Karpas-422 (cell line): Measurements from ENCODE around the gene MEN1. TPM values are rescaled to one million over a fixed set of nuclear protein-coding genes. Genes with fewer than 3 reads are reported as not detected.

Experiments used
- DNase-seq: peaks from one replicate; pipeline ENCODE4 v3.0.0-alpha.2; 2015
- H2AFZ ChIP-seq: fragments of 200-600 bp; sonication (generic); 2 replicates; pipeline ENCODE4 v1.6.1; 2014; ENCODE audit warnings: antibody characterized with exemption, low read length, mixed read lengths
- H3K27ac ChIP-seq: fragments of 200-600 bp; sonication (generic); 2 replicates; pipeline ENCODE4 v1.5.1; 2014; ENCODE audit warnings: mild to moderate bottlenecking, low read length, moderate library complexity
- H3K27me3 ChIP-seq: fragments of 200-600 bp; sonication (generic); 2 replicates; pipeline ENCODE4 v1.6.1; 2014; ENCODE audit warnings: low read length, mixed read lengths
- H3K36me3 ChIP-seq: fragments of 200-600 bp; sonication (generic); 2 replicates; pipeline ENCODE4 v1.6.1; 2014; ENCODE audit warnings: low read length, mixed read lengths; ENCODE audit not compliant: insufficient read depth
- H3K4me1 ChIP-seq: fragments of 200-600 bp; sonication (generic); 2 replicates; pipeline ENCODE4 v1.6.1; 2014; ENCODE audit warnings: mild to moderate bottlenecking, low read length, mixed read lengths
- H3K4me2 ChIP-seq: fragments of 200-600 bp; sonication (generic); 2 replicates; pipeline ENCODE4 v1.6.1; 2014; ENCODE audit warnings: low read length, low read depth, mild to moderate bottlenecking; ENCODE audit not compliant: poor library complexity, severe bottlenecking
- H3K4me3 ChIP-seq: fragments of 200-600 bp; sonication (generic); 2 replicates; pipeline ENCODE4 v1.5.1; 2014; ENCODE audit warnings: mild to moderate bottlenecking, antibody characterized with exemption, low read length, mixed read lengths
- H3K79me2 ChIP-seq: fragments of 200-600 bp; sonication (generic); 2 replicates; pipeline ENCODE4 v1.6.1; 2014; ENCODE audit warnings: mild to moderate bottlenecking, low read length, mixed read lengths
- H3K9ac ChIP-seq: fragments of 200-600 bp; sonication (generic); 2 replicates; pipeline ENCODE4 v1.6.0; 2014; ENCODE audit warnings: low read length
- H3K9me2 ChIP-seq: fragments of 200-600 bp; sonication (generic), shearing (Covaris generic); replicated peaks from 2 replicates; pipeline ENCODE4 v1.6.0; 2014; ENCODE audit warnings: mild to moderate bottlenecking, low read length, moderate library complexity; ENCODE audit not compliant: insufficient read depth
- H3K9me3 ChIP-seq: fragments of 300-700, 200-600 bp; sonication (generic); 2 replicates; pipeline ENCODE4 v1.6.1; 2014; ENCODE audit warnings: low read length, mixed read lengths
- H4K20me1 ChIP-seq: fragments of 200-600 bp; sonication (generic); 2 replicates; pipeline ENCODE4 v1.6.1; 2014; ENCODE audit warnings: mild to moderate bottlenecking, antibody characterized with exemption, low read length, low read depth; ENCODE audit not compliant: insufficient read depth
- total RNA-seq: library from RNA; depleted of rRNA; stranded (reverse); fragments of >200 nt; shearing (Covaris generic); gene quantifications from 2 replicates; pipeline ENCODE4 v1.2.3, GENCODE V29; 2014; ENCODE audit warnings: low replicate concordance

Gene MEN1
- total RNA-seq, 1 experiment from 2014 or later = 28.3 TPM

GRCh38 chr11:64842851-64843685 lies 32.7 kb upstream of the MEN1 start:
- Histone ChIP-seq H3K36me3 (no peaks in the 10 kb centered on the region), H3K4me3 (no peak overlapping the region), H3K27ac (no peak overlapping the region), H3K4me1 (peaks cover 22% of the 10 kb centered on the region), H3K9me2 (no peaks in the 10 kb centered on the region), H3K79me2 (no peaks in the 10 kb centered on the region), H3K4me2 (no peak overlapping the region), H3K27me3 (no peaks in the 10 kb centered on the region), H3K9ac (no peak overlapping the region), H4K20me1 (no peaks in the 10 kb centered on the region), H3K9me3 (no peaks in the 10 kb centered on the region), H2AFZ (no peak overlapping the region)
- no peak for DNase-seq

- no peak for DNase-seq
- Histone ChIP-seq H3K9ac (no peak overlapping the region), H3K9me3 (no peaks in the 10 kb centered on the region), H3K4me3 (no peak overlapping the region), H3K27ac (no peak overlapping the region), H4K20me1 (no peaks in the 10 kb centered on the region), H3K4me2 (no peak overlapping the region), H3K4me1 (peaks cover 15% of the 10 kb centered on the region), H3K36me3 (no peaks in the 10 kb centered on the region), H3K27me3 (no peaks in the 10 kb centered on the region), H3K79me2 (no peaks in the 10 kb centered on the region), H2AFZ (no peak overlapping the region), H3K9me2 (no peaks in the 10 kb centered on the region)
These were observed 32.0 kb upstream of the MEN1 start for GRCh38 chr11:64842366-64842759.

- no peaks in the 10 kb centered on the region for H4K20me1 ChIP-seq
- no peak overlapping the region for H3K4me2 ChIP-seq
- no peak overlapping the region for H3K9ac ChIP-seq
These were observed 31.4 kb upstream of the MEN1 start for GRCh38 chr11:64841592-64842365.

GRCh38 chr11:64839887-64840782 lies 29.8 kb upstream of the MEN1 start:
- Histone ChIP-seq H3K36me3 (no peaks in the 10 kb centered on the region), H3K4me3 (no peak overlapping the region), H3K9me3 (no peaks in the 10 kb centered on the region), H3K79me2 (no peaks in the 10 kb centered on the region), H3K9me2 (no peaks in the 10 kb centered on the region), H2AFZ (no peak overlapping the region), H4K20me1 (no peaks in the 10 kb centered on the region), H3K4me2 (no peak overlapping the region), H3K9ac (no peak overlapping the region), H3K4me1 (peaks cover 12% of the 10 kb centered on the region), H3K27ac (no peak overlapping the region), H3K27me3 (no peaks in the 10 kb centered on the region)
- DNase-seq = no peak

More at GRCh38 chr11:64841592-64842365, 31.4 kb upstream of the MEN1 start:
- Histone ChIP-seq H3K4me3 (no peak overlapping the region), H3K9me3 (no peaks in the 10 kb centered on the region), H3K36me3 (no peaks in the 10 kb centered on the region), H3K79me2 (no peaks in the 10 kb centered on the region), H3K9me2 (no peaks in the 10 kb centered on the region), H3K27me3 (no peaks in the 10 kb centered on the region), H3K27ac (no peak overlapping the region), H2AFZ (no peak overlapping the region), H3K4me1 (peaks cover 12% of the 10 kb centered on the region)
- DNase-seq = no peak

- no peak overlapping the region for H3K27ac ChIP-seq
- H2AFZ ChIP-seq = no peak overlapping the region
- H3K36me3 ChIP-seq = no peaks in the 10 kb centered on the region
- no peak overlapping the region for H3K9ac ChIP-seq
- H3K27me3 ChIP-seq = no peaks in the 10 kb centered on the region
- no peaks in the 10 kb centered on the region for H3K9me3 ChIP-seq
- peaks cover 5% of the 10 kb centered on the region for H3K4me1 ChIP-seq
- H3K79me2 ChIP-seq = no peaks in the 10 kb centered on the region
- no peak for DNase-seq
- no peaks in the 10 kb centered on the region for H3K9me2 ChIP-seq
- H3K4me3 ChIP-seq = no peak overlapping the region
- no peak overlapping the region for H3K4me2 ChIP-seq
- H4K20me1 ChIP-seq = no peaks in the 10 kb centered on the region
These were observed 29.0 kb upstream of the MEN1 start for GRCh38 chr11:64839335-64839734.

- no peaks in the 10 kb centered on the region for H3K27me3 ChIP-seq
- H3K9me2 ChIP-seq = no peaks in the 10 kb centered on the region
- DNase-seq = no peak
- no peaks in the 10 kb centered on the region for H3K79me2 ChIP-seq
- no peaks in the 10 kb centered on the region for H3K36me3 ChIP-seq
- H3K4me3 ChIP-seq = no peak overlapping the region
- no peak overlapping the region for H3K9ac ChIP-seq
- no peaks in the 10 kb centered on the region for H4K20me1 ChIP-seq
- H2AFZ ChIP-seq = no peak overlapping the region
- no peak overlapping the region for H3K4me2 ChIP-seq
- no peaks in the 10 kb centered on the region; the same call in 1 of the 2 replicates for H3K4me1 ChIP-seq
- no peaks in the 10 kb centered on the region for H3K9me3 ChIP-seq
- no peak overlapping the region for H3K27ac ChIP-seq
These were observed 28.4 kb upstream of the MEN1 start for GRCh38 chr11:64838600-64839334.

GRCh38 chr11:64837887-64838351 lies 27.6 kb upstream of the MEN1 start:
- no peaks in the 10 kb centered on the region for H3K9me2 ChIP-seq
- H3K27ac ChIP-seq = no peak overlapping the region
- no peaks in the 10 kb centered on the region for H4K20me1 ChIP-seq
- no peaks in the 10 kb centered on the region for H3K9me3 ChIP-seq
- no peaks in the 10 kb centered on the region for H3K27me3 ChIP-seq
- H3K9ac ChIP-seq = no peak overlapping the region
- no peaks in the 10 kb centered on the region for H3K4me1 ChIP-seq
- H3K79me2 ChIP-seq = no peaks in the 10 kb centered on the region
- no peaks in the 10 kb centered on the region for H3K36me3 ChIP-seq
- H3K4me3 ChIP-seq = no peak overlapping the region
- H2AFZ ChIP-seq = no peak overlapping the region
- no peak overlapping the region for H3K4me2 ChIP-seq
- no peak for DNase-seq
